GM23338 (cell line): ENCODE data around the gene BAG2.

Source experiments
- CREB1 ChIP-seq: fragments of 250-450 bp; sonication (Bioruptor Pico); IDR thresholded peaks from 2 replicates; pipeline ENCODE4 v1.5.0; 2020; ENCODE audit warnings: low read depth, mild to moderate bottlenecking, moderate library complexity
- CTCF ChIP-seq, 2 experiments: fragments of 200-600 bp in 1 of 2; sonication (generic) in 1 of 2; conservative IDR thresholded peaks; 2 replicates each; pipeline versions ENCODE4 v1.5.1 to v1.6.1; 2016 to 2017; ENCODE audit warnings: antibody characterized with exemption in 2 of 2, low read depth in 2 of 2, mild to moderate bottlenecking in 2 of 2, moderate library complexity in 1 of 2
- EZH2 ChIP-seq: fragments of 200-600 bp; sonication (generic); IDR thresholded peaks from one replicate; pipeline ENCODE4 v1.8.0; 2017; ENCODE audit warnings: antibody characterized with exemption, mild to moderate bottlenecking, low read depth; ENCODE audit not compliant: unreplicated experiment

GRCh38 chr6:57173886-57174510 lies 1.9 kb downstream of the BAG2 start:
- no peak for TF ChIP-seq CREB1 (CRISPR knock-in tag)
- TF ChIP-seq CTCF (conservative IDR thresholded peaks at IDR 0.05; ENCODE audit: low read depth in 2 of 2): no peak
- no peak for TF ChIP-seq EZH2
